SK-N-SH treated with all-trans-retinoic acid at 6 μM for 48 hours (cell line): Measurements from ENCODE around the gene NMNAT1.
"Not testable (repeated sequence)": the region's sequence is repeated elsewhere in the genome, so short reads cannot be mapped to it uniquely, and the experiment has no call there.

ENCODE experiments used
- ATAC-seq: fragments of 200-7000 bp; cut with Tn5 transposase; 3 replicates; pipeline ENCODE4 v1.9.1; 2020; ENCODE audit warnings: mild to moderate bottlenecking, moderate library complexity
- ARNTL ChIP-seq: fragments of 450-650 bp; formaldehyde crosslinking; IDR thresholded peaks from 2 replicates; pipeline ENCODE4 v1.5.0; 2020; ENCODE audit warnings: low read depth, mild to moderate bottlenecking, moderate library complexity, borderline replicate concordance
- BACH2 ChIP-seq: fragments of 250-450 bp; sonication (Bioruptor Pico); IDR thresholded peaks from 2 replicates; pipeline ENCODE4 v1.9.0; 2021; ENCODE audit warnings: mild to moderate bottlenecking, borderline replicate concordance
- CREB5 ChIP-seq: fragments of 250-450 bp; sonication (Bioruptor Pico); IDR thresholded peaks from 2 replicates; pipeline ENCODE4 v1.5.1; 2020; ENCODE audit warnings: low read depth, mild to moderate bottlenecking, moderate library complexity
- CSDC2 ChIP-seq: fragments of 250-450 bp; sonication (Bioruptor Pico); IDR thresholded peaks from 2 replicates; pipeline ENCODE4 v1.5.0; 2020; ENCODE audit warnings: mild to moderate bottlenecking, moderate library complexity
- CSRNP3 ChIP-seq: fragments of 250-450 bp; sonication (Bioruptor Pico); IDR thresholded peaks from 2 replicates; pipeline ENCODE4 v1.5.1; 2021; ENCODE audit warnings: mild to moderate bottlenecking, moderate library complexity
- ESRRG ChIP-seq: fragments of 250-450 bp; sonication (Bioruptor Pico); IDR thresholded peaks from 2 replicates; pipeline ENCODE4 v1.6.1; 2021; ENCODE audit warnings: mild to moderate bottlenecking
- GLIS3 ChIP-seq: fragments of 250-450 bp; sonication (Bioruptor Pico); IDR thresholded peaks from 2 replicates; pipeline ENCODE4 v1.5.0; 2020; ENCODE audit warnings: mild to moderate bottlenecking, moderate library complexity
- ISL1 ChIP-seq: fragments of 250-450 bp; sonication (Bioruptor Pico); IDR thresholded peaks from 2 replicates; pipeline ENCODE4 v2.1.2; 2022; ENCODE audit warnings: mild to moderate bottlenecking, moderate library complexity
- OSR1 ChIP-seq: fragments of 250-450 bp; sonication (Bioruptor Pico); IDR thresholded peaks from 2 replicates; pipeline ENCODE4 v1.8.0; 2022; ENCODE audit warnings: moderate library complexity, mild to moderate bottlenecking, inconsistent platforms
- PATZ1 ChIP-seq: fragments of 250-450 bp; sonication (Bioruptor Pico); IDR thresholded peaks from 2 replicates; pipeline ENCODE4 v1.8.0; 2020; ENCODE audit warnings: mild to moderate bottlenecking, moderate library complexity, borderline replicate concordance
- POU6F1 ChIP-seq: fragments of 250-450 bp; sonication (Bioruptor Pico); IDR thresholded peaks from 2 replicates; pipeline ENCODE4 v1.8.0; 2021; ENCODE audit warnings: low read depth, mild to moderate bottlenecking, moderate library complexity, borderline replicate concordance
- PPARA ChIP-seq: fragments of 250-450 bp; sonication (Bioruptor Pico); IDR thresholded peaks from 2 replicates; pipeline ENCODE4 v1.5.0; 2020; ENCODE audit warnings: mild to moderate bottlenecking, borderline replicate concordance
- RARB ChIP-seq: fragments of 250-450 bp; sonication (Bioruptor Pico); IDR thresholded peaks from 2 replicates; pipeline ENCODE4 v1.8.0; 2021; ENCODE audit warnings: mild to moderate bottlenecking, moderate library complexity
- TCF4 ChIP-seq: fragments of 250-450 bp; sonication (Bioruptor Pico); IDR thresholded peaks from 2 replicates; pipeline ENCODE4 v1.8.0; 2021; ENCODE audit warnings: mild to moderate bottlenecking, moderate library complexity, borderline replicate concordance
- TOX ChIP-seq: fragments of 250-450 bp; sonication (Bioruptor Pico); IDR thresholded peaks from 2 replicates; pipeline ENCODE4 v1.8.0; 2021; ENCODE audit warnings: mild to moderate bottlenecking, moderate library complexity, borderline replicate concordance
- ZFP3 ChIP-seq: fragments of 250-450 bp; sonication (Bioruptor Pico); IDR thresholded peaks from 2 replicates; pipeline ENCODE4 v1.5.0; 2020; ENCODE audit warnings: mild to moderate bottlenecking, moderate library complexity
- ZFP30 ChIP-seq: fragments of 450-650 bp; formaldehyde crosslinking; IDR thresholded peaks from 2 replicates; pipeline ENCODE4 v1.5.0; 2022; ENCODE audit warnings: mild to moderate bottlenecking, moderate library complexity
- ZNF565 ChIP-seq: fragments of 450-650 bp; formaldehyde crosslinking; conservative IDR thresholded peaks from 2 replicates; pipeline ENCODE4 v1.5.0; 2020; ENCODE audit warnings: low read depth, mild to moderate bottlenecking, moderate library complexity
- ZNF70 ChIP-seq: fragments of 450-650 bp; formaldehyde crosslinking; IDR thresholded peaks from 2 replicates; pipeline ENCODE4 v1.5.0; 2020; ENCODE audit warnings: mild to moderate bottlenecking, moderate library complexity
- ZNF8 ChIP-seq: fragments of 450-650 bp; formaldehyde crosslinking; IDR thresholded peaks from 2 replicates; pipeline ENCODE4 v1.5.0; 2020; ENCODE audit warnings: mild to moderate bottlenecking, moderate library complexity

The NMNAT1 gene

GRCh38 chr1:10025354-10025753 lies 82.1 kb downstream of the NMNAT1 start:
- TF ChIP-seq ZFP3 (CRISPR knock-in tag) (no peak), BACH2 (CRISPR knock-in tag) (no peak), POU6F1 (no peak), ARNTL (CRISPR knock-in tag) (no peak), PPARA (no peak), PATZ1 (no peak), ZFP30 (no peak), ZNF70 (CRISPR knock-in tag) (no peak), TCF4 (no peak), ZNF565 (CRISPR knock-in tag) (no peak), ZNF8 (CRISPR knock-in tag) (no peak), CREB5 (CRISPR knock-in tag) (no peak), GLIS3 (CRISPR knock-in tag) (no peak), OSR1 (no peak)
- ATAC-seq: no peak

GRCh38 chr1:10027027-10027426 lies 83.8 kb downstream of the NMNAT1 start:
- ATAC-seq: no peak
- TF ChIP-seq PPARA (no peak), ESRRG (CRISPR knock-in tag) (no peak), ZFP3 (CRISPR knock-in tag) (no peak), POU6F1 (no peak), RARB (CRISPR knock-in tag) (no peak), CREB5 (CRISPR knock-in tag) (no peak), CSDC2 (CRISPR knock-in tag) (no peak), GLIS3 (CRISPR knock-in tag) (no peak), ZNF565 (CRISPR knock-in tag) (no peak), CSRNP3 (CRISPR knock-in tag) (no peak), ARNTL (CRISPR knock-in tag) (no peak), TCF4 (no peak), TOX (no peak)

GRCh38 chr1:10028956-10029500 lies 85.8 kb downstream of the NMNAT1 start:
- not testable (repeated sequence) for ATAC-seq

GRCh38 chr1:10031461-10031860 lies 88.2 kb downstream of the NMNAT1 start:
- ATAC-seq: peak; percentile 2; the same call in 1 of the 3 replicates
- TF ChIP-seq ISL1 (peak; percentile 18; the same call in 1 of the 2 replicates), ESRRG (CRISPR knock-in tag) (no peak)
- TF ChIP-seq, all 23 proteins: peak for 1
